ENCODE measurements around the gene GPLD1. TPM values are rescaled to one million over a fixed set of nuclear protein-coding genes. Genes with fewer than 3 reads are reported as not detected.

Gene GPLD1
- total RNA-seq, 2 experiments from 2014 or later = 0.59 to 0.66 TPM

GRCh38 chr6:24492475-24492874 lies 3.1 kb upstream of the GPLD1 start:
- intact Hi-C loops (cut with DNase I, micrococcal nuclease) = loop anchor here in 1 of 2 experiments (10.0 kb wide), 1 partner anchor 202 kb away; no protein-coding TSS in a partner anchor
- H3K36me3 Mint-ChIP-seq (ENCODE audit: low read depth) = peaks cover 16% of the 10 kb centered on the region
- Histone ChIP-seq H3K27ac (ENCODE audit: low read depth in 1 of 2, low read length in 2 of 2) (no peak overlapping the region), H3K27me3 (ENCODE audit: control insufficient read depth in 1 of 2, insufficient read depth in 2 of 2, low read length in 2 of 2) (no peaks in the 10 kb centered on the region), H3K9me3 (ENCODE audit: control insufficient read depth in 1 of 2, insufficient read depth in 1 of 2, low read length in 2 of 2) (peaks cover 0 to 4% of the 10 kb centered on the region in 2 experiments), H3K4me3 (ENCODE audit: low read length) (no peak overlapping the region), H3K4me1 (ENCODE audit: insufficient read depth, low read length) (peaks cover 16% of the 10 kb centered on the region), H3K36me3 (ENCODE audit: insufficient read depth, low read length) (no peaks in the 10 kb centered on the region)
- no peaks in the 10 kb centered on the region for H3K9me3 Mint-ChIP-seq
- H3K4me3 Mint-ChIP-seq = peak overlapping the region; percentile 44
- peaks cover 30% of the 10 kb centered on the region for H3K4me1 Mint-ChIP-seq (ENCODE audit: low read depth)
- DNase-seq (peak in 2 of 14 experiments; percentile 8 to 23), ATAC-seq (ENCODE audit: poor library complexity) (no peak)
- TF ChIP-seq CTCF (IDR thresholded peaks at IDR 0.05) = no peak
- H3K27ac Mint-ChIP-seq = no peak overlapping the region
- H3K27me3 Mint-ChIP-seq = no peaks in the 10 kb centered on the region
- POLR2A ChIA-PET = no interaction called here
- CTCF ChIA-PET = no interaction called here

GRCh38 chr6:24490948-24491347 lies 1.6 kb upstream of the GPLD1 start:
- no peaks in the 10 kb centered on the region for H3K27me3 ChIP-seq (ENCODE audit: control insufficient read depth in 1 of 2, insufficient read depth in 2 of 2, low read length in 2 of 2)
- H3K4me3 Mint-ChIP-seq = no peak overlapping the region
- no peak overlapping the region for H3K27ac ChIP-seq (ENCODE audit: low read depth in 1 of 2, low read length in 2 of 2)
- intact Hi-C loops (cut with DNase I, micrococcal nuclease) = loop anchor here in 1 of 2 experiments (10.0 kb wide), 1 partner anchor 204 kb away; no protein-coding TSS in a partner anchor
- peaks cover 19% of the 10 kb centered on the region for H3K4me1 Mint-ChIP-seq (ENCODE audit: low read depth)
- ATAC-seq (ENCODE audit: poor library complexity) (no peak), DNase-seq (no peak)
- H3K36me3 ChIP-seq (ENCODE audit: insufficient read depth, low read length) = no peaks in the 10 kb centered on the region
- H3K27me3 Mint-ChIP-seq = no peaks in the 10 kb centered on the region
- POLR2A ChIA-PET = no interaction called here
- no peak for TF ChIP-seq CTCF (IDR thresholded peaks at IDR 0.05)
- CTCF ChIA-PET = interaction anchor here (1.2 kb wide), 1 partner anchor 11 kb away, joined by 3 read pairs; no protein-coding TSS in a partner anchor
- peaks cover 16% of the 10 kb centered on the region for H3K4me1 ChIP-seq (ENCODE audit: insufficient read depth, low read length)
- H3K36me3 Mint-ChIP-seq (ENCODE audit: low read depth) = peaks cover 6% of the 10 kb centered on the region
- H3K4me3 ChIP-seq (ENCODE audit: low read length) = no peak overlapping the region
- no peaks in the 10 kb centered on the region for H3K9me3 Mint-ChIP-seq
- H3K9me3 ChIP-seq (ENCODE audit: control insufficient read depth in 1 of 2, insufficient read depth in 1 of 2, low read length in 2 of 2) = no peaks in the 10 kb centered on the region
- H3K27ac Mint-ChIP-seq = no peak overlapping the region

GRCh38 chr6:24489881-24490280 lies 503 bp upstream of the GPLD1 start:
- peaks cover 6% of the 10 kb centered on the region for H3K36me3 Mint-ChIP-seq (ENCODE audit: low read depth)
- H3K27me3 ChIP-seq (ENCODE audit: control insufficient read depth in 1 of 2, insufficient read depth in 2 of 2, low read length in 2 of 2) = no peaks in the 10 kb centered on the region
- ChIA-PET CTCF (interaction anchor here (1.2 kb wide), 1 partner anchor 10 kb away, joined by 3 read pairs; no protein-coding TSS in a partner anchor), POLR2A (no interaction called here)
- no peak for TF ChIP-seq CTCF (IDR thresholded peaks at IDR 0.05)
- no peak for ATAC-seq (ENCODE audit: poor library complexity)
- H3K4me3 ChIP-seq (ENCODE audit: low read length) = no peak overlapping the region
- intact Hi-C loops (cut with DNase I, micrococcal nuclease) = loop anchor here in 1 of 2 experiments (10.0 kb wide), 1 partner anchor 205 kb away; no protein-coding TSS in a partner anchor
- no peaks in the 10 kb centered on the region for H3K9me3 ChIP-seq (ENCODE audit: control insufficient read depth in 1 of 2, insufficient read depth in 1 of 2, low read length in 2 of 2)
- peaks cover 14% of the 10 kb centered on the region for H3K4me1 Mint-ChIP-seq (ENCODE audit: low read depth)
- H3K9me3 Mint-ChIP-seq = no peaks in the 10 kb centered on the region
- no peaks in the 10 kb centered on the region for H3K36me3 ChIP-seq (ENCODE audit: insufficient read depth, low read length)
- H3K4me3 Mint-ChIP-seq = no peak overlapping the region
- H3K27ac ChIP-seq (ENCODE audit: low read depth in 1 of 2, low read length in 2 of 2) = no peak overlapping the region
- peaks cover 9% of the 10 kb centered on the region for H3K4me1 ChIP-seq (ENCODE audit: insufficient read depth, low read length)
- no peaks in the 10 kb centered on the region for H3K27me3 Mint-ChIP-seq
- DNase-seq = no peak
- no peak overlapping the region for H3K27ac Mint-ChIP-seq

Data from CD4-positive, alpha-beta T cell (primary cell).